GM18870 (cell line): ENCODE measurements around the gene ZNF438.

Experiments
- ATAC-seq: cut with Tn5 transposase; IDR thresholded peaks from one replicate; pipeline ENCODE4 v1.9.1; 2021; ENCODE audit warnings: moderate library complexity; ENCODE audit not compliant: unreplicated experiment

Gene ZNF438

GRCh38 chr10:31017534-31018355, 13.9 kb downstream of the ZNF438 start:
- ATAC-seq = no peak

- no peak for ATAC-seq
Observed at GRCh38 chr10:31014161-31014875, 17.3 kb downstream of the ZNF438 start.

- ATAC-seq = no peak
Observed at GRCh38 chr10:31013331-31013730, 18.3 kb downstream of the ZNF438 start.

- no peak for ATAC-seq
Observed at GRCh38 chr10:31011665-31012022, 20.0 kb downstream of the ZNF438 start.

DNA sequence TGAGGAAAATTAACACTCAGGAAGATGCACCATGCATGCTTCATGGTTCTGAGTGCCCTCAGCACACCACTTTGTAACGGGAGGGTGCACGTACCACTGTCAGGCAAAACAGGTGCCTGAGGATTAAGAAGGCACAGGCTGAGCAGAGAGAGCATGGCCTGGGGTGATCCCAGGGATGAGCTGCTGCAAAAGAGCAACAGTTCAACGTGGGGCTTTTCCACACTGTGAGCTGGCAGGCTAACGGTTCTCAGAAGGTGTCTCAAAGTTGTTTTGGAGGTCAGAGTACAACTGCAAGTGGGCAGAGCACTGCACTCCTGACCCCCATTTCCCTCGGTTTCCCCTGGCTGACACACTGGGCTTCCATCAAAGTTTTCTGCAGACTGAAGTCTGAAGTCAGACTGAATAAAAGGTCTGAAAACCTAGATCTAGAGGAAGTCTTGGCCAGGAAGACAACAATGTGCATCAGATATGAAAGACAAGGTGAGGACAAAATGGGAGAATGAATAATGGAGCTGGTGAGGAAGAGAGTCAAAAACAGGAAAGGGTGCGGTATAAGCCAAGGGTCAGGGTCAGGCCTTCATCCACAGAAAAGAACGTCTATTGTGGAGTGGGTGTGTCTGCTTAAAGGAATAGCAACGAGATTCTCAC, 20.5 kb downstream of the ZNF438 start:
- no peak for ATAC-seq

DNA sequence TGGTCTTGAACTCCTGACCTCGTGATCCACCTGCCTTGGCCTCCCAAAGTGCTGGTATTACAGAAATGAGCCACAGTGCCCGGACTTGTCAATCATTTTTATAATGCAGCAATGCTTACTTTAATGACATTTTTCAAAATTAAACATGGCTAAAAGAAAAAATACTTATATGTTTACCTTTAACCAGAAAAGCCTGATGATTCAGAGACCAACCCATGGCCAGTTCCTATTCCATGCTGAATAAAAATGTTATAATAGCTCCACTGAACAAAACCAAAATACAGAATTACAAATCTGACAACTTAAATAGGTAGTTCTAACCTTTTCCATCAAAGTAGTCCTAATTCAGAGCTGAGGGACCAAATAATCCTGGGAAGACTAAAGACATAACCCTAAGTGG, 21.6 kb downstream of the ZNF438 start:
- no peak for ATAC-seq

DNA sequence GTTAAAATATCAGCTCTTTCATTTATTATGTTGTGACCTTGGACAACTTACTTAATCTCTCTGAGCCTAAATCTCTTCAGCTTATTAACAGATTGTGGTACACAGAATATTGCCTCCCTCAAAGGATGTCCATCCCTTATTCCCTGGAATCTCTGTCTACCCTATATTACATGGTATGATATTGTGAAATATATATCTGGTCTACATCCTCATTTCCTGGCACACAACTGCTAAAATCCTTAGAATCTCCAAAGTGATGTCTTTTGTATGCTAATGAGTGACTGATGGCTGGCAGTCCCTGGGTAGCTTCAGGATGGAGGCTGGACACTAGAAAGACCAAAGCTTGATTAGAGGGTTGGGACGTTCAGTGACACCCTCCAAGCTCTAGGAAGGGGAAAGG, 25.8 kb downstream of the ZNF438 start:
- no peak for ATAC-seq

DNA sequence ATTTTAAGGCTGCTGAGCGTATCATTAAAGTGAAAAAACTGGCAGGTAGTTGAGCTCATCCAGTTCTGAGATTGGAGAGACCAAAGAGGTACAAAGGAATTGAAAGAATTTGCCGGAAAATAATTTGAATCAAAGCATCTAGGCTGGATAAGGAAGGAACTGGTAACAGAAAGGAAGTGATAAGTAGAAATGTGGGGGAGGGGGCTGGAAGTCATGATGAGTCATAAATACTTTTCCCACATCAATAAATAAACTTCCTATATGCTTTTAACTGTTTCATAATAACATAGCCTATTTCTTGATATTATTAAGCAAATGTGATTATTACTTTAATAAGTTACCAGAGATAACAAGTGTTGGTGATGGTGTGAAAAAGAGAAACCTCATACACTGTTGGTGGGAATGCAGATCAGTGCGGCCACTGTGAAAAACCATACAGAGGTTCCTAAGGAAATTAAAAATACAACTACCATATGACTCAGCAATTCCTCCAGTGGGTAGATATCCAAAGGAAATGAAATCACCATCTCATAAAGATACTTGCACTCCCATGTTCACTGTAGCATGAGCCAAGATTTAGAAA, 27.0 kb downstream of the ZNF438 start:
- ATAC-seq = no peak

DNA sequence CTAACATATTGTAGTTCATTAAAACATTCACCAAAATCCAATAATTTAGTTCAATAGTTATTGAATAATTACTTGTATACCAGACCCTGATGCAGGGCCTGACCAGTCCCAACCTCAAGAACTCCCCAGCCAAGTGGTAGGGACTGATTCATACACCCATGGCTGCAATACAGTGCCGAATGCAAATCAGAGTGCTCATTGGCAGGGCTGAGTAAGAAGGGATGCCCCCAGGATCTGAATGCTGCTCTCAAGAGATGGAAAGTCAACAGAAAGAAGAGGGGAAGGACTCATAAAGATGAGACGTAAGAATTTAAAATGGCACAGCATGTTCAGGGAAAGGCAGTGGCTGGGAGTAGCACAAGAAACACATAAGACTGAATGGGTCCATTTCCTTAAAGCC, 29.9 kb downstream of the ZNF438 start:
- no peak for ATAC-seq

- no peak for ATAC-seq
Observed at GRCh38 chr10:31000867-31001266, 30.8 kb downstream of the ZNF438 start.

GRCh38 chr10:31000071-31000782, 31.4 kb downstream of the ZNF438 start:
- ATAC-seq = no peak

GRCh38 chr10:30999070-30999712, 32.5 kb downstream of the ZNF438 start:
- no peak for ATAC-seq

- no peak for ATAC-seq
Observed at GRCh38 chr10:30997536-30998235, 34.0 kb downstream of the ZNF438 start.

DNA sequence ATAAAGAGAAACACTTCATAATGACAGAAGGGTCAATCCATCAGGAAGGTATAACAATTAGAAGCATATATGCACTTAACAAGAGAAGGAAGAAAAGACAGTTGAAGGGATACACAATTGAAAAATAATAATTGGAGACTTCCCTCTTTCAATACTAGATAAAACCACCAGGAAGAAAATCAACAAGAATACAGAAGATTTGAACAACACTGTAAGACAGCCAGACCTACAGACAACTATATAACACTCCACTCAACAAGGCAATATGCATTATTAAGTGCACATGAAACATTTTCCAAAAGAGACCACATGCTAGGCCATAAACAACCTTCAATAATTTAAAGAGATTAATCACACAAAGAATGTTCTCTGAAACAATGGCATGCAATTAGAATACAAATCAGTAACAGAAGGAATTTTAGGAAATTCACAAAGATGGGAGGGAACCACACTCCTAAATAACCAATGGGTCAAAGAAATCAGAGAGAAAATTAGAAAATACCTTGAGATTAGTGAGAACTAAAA, 35.1 kb downstream of the ZNF438 start:
- no peak for ATAC-seq

DNA sequence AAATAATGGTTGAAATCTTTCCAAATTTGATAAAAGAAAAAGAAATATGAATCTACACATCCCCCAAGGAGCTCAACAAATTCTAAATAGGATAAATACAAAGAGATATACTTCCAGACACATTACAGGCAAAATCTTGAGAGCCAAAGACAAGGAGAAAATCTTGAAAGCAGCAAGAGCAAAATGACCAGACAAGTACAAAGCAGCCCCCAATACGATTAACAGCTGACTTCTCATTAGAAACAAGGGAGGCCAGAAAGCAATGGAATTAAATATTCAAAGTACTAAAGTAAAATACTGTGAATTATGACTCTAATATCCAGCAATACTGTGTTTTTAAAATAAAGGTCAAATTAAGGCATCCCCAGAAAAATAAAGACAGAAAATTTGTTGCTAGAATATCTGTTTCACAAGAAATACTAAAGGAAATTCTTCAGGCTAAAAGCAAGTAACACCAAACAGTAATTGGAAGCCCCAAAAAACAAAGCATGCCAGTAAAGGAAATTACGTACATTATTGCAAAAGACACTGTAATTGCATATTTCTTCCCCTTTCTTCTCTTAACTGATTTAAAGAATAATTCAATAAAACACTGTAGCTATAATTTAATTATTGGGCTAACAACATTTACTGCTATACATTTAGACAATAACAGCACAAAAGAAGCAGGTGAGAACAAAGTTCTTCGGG, 36.4 kb downstream of the ZNF438 start:
- no peak for ATAC-seq

GRCh38 chr10:30993155-30993554, 38.5 kb downstream of the ZNF438 start:
- ATAC-seq = no peak

DNA sequence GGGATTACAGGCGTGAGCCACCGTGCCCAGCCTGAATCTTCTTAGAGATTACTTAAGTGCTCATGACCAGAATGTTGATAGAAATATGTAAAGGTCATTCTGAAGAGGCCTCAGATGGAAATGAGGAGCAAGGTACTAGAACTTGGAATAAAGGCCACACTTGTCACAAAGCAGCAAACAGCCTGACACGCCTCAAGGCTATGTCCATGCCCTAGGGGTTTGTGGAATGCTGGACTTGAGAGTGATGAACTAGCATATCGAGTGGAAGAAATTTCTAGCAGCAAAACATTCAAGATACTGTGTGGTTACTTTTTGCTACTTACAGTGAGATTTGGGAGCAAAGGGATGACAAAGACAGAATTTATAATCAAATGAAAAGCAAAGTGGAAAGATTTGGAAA, 39.0 kb downstream of the ZNF438 start:
- no peak for ATAC-seq

- no peak for ATAC-seq
Observed at GRCh38 chr10:30991647-30992011, 40.0 kb downstream of the ZNF438 start.

DNA sequence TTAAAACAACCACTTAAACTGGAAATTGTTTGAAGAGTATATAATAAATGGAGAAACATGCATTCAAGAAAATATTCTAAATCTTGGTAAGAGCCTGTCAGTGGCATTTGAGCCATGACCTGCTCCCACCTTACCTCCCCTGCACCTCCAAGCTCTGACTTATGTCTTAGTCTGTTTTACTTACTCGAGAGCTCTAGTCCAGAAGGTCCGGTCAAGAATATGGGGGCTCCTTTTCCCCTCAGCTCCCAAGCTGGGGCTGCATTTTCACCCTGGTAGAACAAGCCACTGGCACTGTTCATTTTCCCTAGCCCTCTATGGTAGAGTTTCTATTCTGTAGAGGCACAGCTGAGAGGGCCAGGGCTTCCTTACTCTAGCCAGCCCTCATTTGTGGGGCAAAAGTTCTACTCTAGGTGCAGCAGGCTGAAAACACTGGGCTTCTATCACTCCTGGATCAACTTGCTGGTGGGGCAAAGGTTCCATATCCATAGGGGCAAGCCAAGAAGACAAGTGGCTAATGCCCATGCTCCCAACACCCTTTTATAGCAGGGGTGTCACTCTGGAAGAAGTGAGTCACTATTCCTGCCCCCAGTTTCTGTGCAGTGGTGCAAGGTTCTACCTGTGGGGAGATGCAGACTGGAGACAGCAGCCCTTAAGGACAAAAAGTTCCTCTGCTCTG, 40.6 kb downstream of the ZNF438 start:
- ATAC-seq = no peak
